NOMO-1 treated with DMSO at 0.1 percent for 48 hours (cell line): Measurements from ENCODE around the gene RASD2.

Source experiments
- DNase-seq: peaks from one replicate; lab custom pipeline; 2025; ENCODE audit not compliant: unreplicated experiment; lab: John Stamatoyannopoulos, UW

Gene RASD2

GRCh38 chr22:35517769-35518530 is 22.7 kb upstream of the RASD2 start:
- no peak for DNase-seq

- DNase-seq = no peak
Observed at GRCh38 chr22:35518811-35519210, 21.8 kb upstream of the RASD2 start.

GRCh38 chr22:35519306-35520000 is 21.2 kb upstream of the RASD2 start:
- DNase-seq = no peak

GRCh38 chr22:35521358-35522224 is 19.0 kb upstream of the RASD2 start:
- no peak for DNase-seq

- no peak for DNase-seq
Observed at GRCh38 chr22:35522225-35523149, 18.1 kb upstream of the RASD2 start.

- no peak for DNase-seq
Observed at GRCh38 chr22:35523167-35523947, 17.3 kb upstream of the RASD2 start.

- DNase-seq = no peak
Observed at GRCh38 chr22:35524966-35525686, 15.5 kb upstream of the RASD2 start.

- DNase-seq = no peak
Observed at GRCh38 chr22:35525687-35526332, 14.8 kb upstream of the RASD2 start.

GRCh38 chr22:35526333-35526979 is 14.2 kb upstream of the RASD2 start:
- no peak for DNase-seq

- DNase-seq = no peak
Observed at GRCh38 chr22:35528927-35529326, 11.7 kb upstream of the RASD2 start.

- DNase-seq = no peak
Observed at GRCh38 chr22:35530700-35531099, 9.9 kb upstream of the RASD2 start.

- no peak for DNase-seq
Observed at GRCh38 chr22:35531202-35531601, 9.4 kb upstream of the RASD2 start.

GRCh38 chr22:35531676-35532075 is 9.0 kb upstream of the RASD2 start:
- no peak for DNase-seq

GRCh38 chr22:35533365-35534029 is 7.1 kb upstream of the RASD2 start:
- no peak for DNase-seq

GRCh38 chr22:35534091-35534490 is 6.5 kb upstream of the RASD2 start:
- no peak for DNase-seq

- DNase-seq = peak; percentile 69
Observed at GRCh38 chr22:35537232-35537631, 3.4 kb upstream of the RASD2 start.

- DNase-seq = no peak
Observed at GRCh38 chr22:35538801-35539321, 1.8 kb upstream of the RASD2 start.
